DND-41 (cell line): ENCODE results near the gene HOGA1.

Experiments
- EZH2 ChIP-seq: IDR thresholded peaks from 3 replicates; pipeline ENCODE4 v1.6.1; 2012; ENCODE audit warnings: borderline replicate concordance, low read depth, mild to moderate bottlenecking, moderate library complexity, low read length, inconsistent platforms; ENCODE audit not compliant: severe bottlenecking
- TF ChIP-seq, protein P1 (sequence below): IDR thresholded peaks from 2 replicates; pipeline ENCODE4 v1.5.1; 2012; ENCODE audit warnings: borderline replicate concordance, low read length, moderate library complexity, mild to moderate bottlenecking; ENCODE audit not compliant: poor library complexity, severe bottlenecking; ENCODE audit errors: extremely low read depth

DNA sequence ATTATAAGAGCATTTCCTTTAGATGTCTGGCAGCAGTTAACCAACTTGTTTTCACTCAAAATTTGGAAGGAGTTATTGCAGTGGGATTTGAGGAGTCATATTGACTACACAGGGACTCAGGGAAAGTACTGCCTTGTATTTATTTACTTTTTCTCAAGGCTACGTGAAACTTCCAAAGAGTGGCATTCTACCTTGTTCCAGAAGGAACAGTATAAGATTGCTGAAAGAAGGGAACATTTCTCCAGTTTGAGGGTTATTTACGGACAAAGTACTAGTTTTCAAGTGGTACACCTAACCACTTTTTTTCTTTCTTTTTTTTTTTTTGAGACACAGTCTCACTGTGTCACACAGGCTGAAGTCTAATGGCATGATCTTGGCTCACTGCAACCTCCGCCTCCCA is 44.0 kb downstream of the HOGA1 start:
- TF ChIP-seq, protein P1, sequence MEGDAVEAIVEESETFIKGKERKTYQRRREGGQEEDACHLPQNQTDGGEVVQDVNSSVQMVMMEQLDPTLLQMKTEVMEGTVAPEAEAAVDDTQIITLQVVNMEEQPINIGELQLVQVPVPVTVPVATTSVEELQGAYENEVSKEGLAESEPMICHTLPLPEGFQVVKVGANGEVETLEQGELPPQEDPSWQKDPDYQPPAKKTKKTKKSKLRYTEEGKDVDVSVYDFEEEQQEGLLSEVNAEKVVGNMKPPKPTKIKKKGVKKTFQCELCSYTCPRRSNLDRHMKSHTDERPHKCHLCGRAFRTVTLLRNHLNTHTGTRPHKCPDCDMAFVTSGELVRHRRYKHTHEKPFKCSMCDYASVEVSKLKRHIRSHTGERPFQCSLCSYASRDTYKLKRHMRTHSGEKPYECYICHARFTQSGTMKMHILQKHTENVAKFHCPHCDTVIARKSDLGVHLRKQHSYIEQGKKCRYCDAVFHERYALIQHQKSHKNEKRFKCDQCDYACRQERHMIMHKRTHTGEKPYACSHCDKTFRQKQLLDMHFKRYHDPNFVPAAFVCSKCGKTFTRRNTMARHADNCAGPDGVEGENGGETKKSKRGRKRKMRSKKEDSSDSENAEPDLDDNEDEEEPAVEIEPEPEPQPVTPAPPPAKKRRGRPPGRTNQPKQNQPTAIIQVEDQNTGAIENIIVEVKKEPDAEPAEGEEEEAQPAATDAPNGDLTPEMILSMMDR = no peak
- TF ChIP-seq EZH2 = no peak
